Rectal smooth muscle tissue (tissue), 1 donor: Measurements from ENCODE around the gene MACROD2.

Experiments used
- H3K27ac ChIP-seq: one replicate; pipeline ENCODE4 v1.7.0; 2013; ENCODE audit warnings: low read depth, low read length, inconsistent platforms
- H3K27me3 ChIP-seq: one replicate; pipeline ENCODE4 v1.7.0; 2013; ENCODE audit warnings: low read length; ENCODE audit not compliant: control insufficient read depth, insufficient read depth
- H3K36me3 ChIP-seq: one replicate; pipeline ENCODE4 v1.7.0; 2013; ENCODE audit warnings: low read length; ENCODE audit not compliant: control insufficient read depth, insufficient read depth
- H3K4me1 ChIP-seq: one replicate; pipeline ENCODE4 v1.7.0; 2013; ENCODE audit warnings: low read length; ENCODE audit not compliant: control insufficient read depth, insufficient read depth
- H3K4me3 ChIP-seq: one replicate; pipeline ENCODE4 v1.7.0; 2013; ENCODE audit warnings: low read length
- H3K9ac ChIP-seq: one replicate; pipeline ENCODE4 v1.7.0; 2013; ENCODE audit warnings: low read length

The MACROD2 gene

DNA sequence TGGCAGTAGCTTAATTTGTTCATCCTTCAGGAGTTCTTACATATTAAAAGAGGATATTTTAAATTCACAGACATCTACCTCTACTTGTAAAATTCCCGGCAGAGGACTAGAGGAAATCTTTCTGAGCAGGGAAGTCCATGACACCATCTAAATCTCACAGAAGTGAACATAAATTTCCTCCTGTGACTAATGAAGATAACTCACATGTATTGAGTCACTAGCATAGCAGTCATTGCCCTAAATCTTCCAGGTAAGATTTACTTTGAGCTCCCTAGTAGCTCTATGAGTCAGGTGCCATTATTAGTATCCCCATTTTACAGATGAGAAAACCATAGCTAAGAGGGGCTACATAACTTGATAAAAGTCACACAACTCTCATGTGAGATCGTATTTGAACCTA, 1400.7 kb downstream of the MACROD2 start:
- Histone ChIP-seq H3K36me3 (no peaks in the 10 kb centered on the region), H3K9ac (no peak overlapping the region), H3K27ac (no peak overlapping the region), H3K4me1 (no peaks in the 10 kb centered on the region), H3K4me3 (no peak overlapping the region), H3K27me3 (no peaks in the 10 kb centered on the region)

- Histone ChIP-seq H3K27ac (no peak overlapping the region), H3K4me1 (no peaks in the 10 kb centered on the region), H3K4me3 (no peak overlapping the region), H3K9ac (no peak overlapping the region), H3K36me3 (no peaks in the 10 kb centered on the region), H3K27me3 (no peaks in the 10 kb centered on the region)
These were observed 1401.6 kb downstream of the MACROD2 start for GRCh38 chr20:15396900-15397299.

DNA sequence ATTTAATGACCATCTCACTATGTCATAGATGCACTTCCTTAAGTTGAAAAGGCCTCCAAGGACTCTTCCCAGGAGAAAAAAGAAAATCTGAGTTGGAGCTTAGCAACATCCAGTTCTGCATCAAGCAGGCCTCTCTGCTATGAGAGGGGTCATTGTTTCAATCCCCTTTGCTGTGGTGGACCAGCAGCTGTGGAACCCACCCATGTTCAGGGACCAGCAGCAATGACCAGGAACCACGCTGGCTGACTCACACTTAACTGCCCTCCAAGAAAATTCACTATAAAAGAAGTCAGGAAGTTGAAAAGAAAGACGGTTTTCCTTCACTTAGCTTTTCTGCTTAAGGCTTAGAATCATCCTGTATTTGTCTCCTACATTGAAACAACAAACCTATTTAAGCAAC, 1404.5 kb downstream of the MACROD2 start:
- H3K27me3 ChIP-seq = no peaks in the 10 kb centered on the region
- no peaks in the 10 kb centered on the region for H3K36me3 ChIP-seq
- no peak overlapping the region for H3K27ac ChIP-seq
- H3K4me1 ChIP-seq = no peaks in the 10 kb centered on the region
- H3K9ac ChIP-seq = no peak overlapping the region
- H3K4me3 ChIP-seq = no peak overlapping the region

GRCh38 chr20:15406072-15406471, 1410.8 kb downstream of the MACROD2 start:
- Histone ChIP-seq H3K36me3 (no peaks in the 10 kb centered on the region), H3K27ac (no peak overlapping the region), H3K9ac (no peak overlapping the region), H3K4me3 (no peak overlapping the region), H3K27me3 (no peaks in the 10 kb centered on the region), H3K4me1 (no peaks in the 10 kb centered on the region)

DNA sequence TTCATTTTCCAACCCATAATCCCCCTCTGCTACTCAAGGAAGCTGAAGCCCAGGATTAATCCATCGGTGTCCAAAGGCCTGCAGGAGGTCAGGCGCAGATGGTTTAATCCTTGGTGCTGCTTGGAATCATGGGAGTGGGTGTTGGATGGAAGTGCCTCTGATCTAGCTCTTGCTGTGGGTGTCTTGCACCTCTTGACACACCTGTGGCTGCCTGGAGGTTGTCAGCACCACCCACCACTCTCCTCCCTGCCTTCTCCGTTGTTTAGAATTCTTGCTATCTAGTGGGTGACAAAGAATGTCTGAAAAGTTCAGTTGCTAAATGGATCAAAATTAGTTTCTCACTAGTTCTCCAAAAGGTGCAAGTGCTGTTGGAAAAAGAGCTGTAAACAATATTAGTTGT, 1416.5 kb downstream of the MACROD2 start:
- H3K27ac ChIP-seq = no peak overlapping the region
- H3K36me3 ChIP-seq = no peaks in the 10 kb centered on the region
- no peak overlapping the region for H3K4me3 ChIP-seq
- no peak overlapping the region for H3K9ac ChIP-seq
- no peaks in the 10 kb centered on the region for H3K4me1 ChIP-seq
- no peaks in the 10 kb centered on the region for H3K27me3 ChIP-seq

DNA sequence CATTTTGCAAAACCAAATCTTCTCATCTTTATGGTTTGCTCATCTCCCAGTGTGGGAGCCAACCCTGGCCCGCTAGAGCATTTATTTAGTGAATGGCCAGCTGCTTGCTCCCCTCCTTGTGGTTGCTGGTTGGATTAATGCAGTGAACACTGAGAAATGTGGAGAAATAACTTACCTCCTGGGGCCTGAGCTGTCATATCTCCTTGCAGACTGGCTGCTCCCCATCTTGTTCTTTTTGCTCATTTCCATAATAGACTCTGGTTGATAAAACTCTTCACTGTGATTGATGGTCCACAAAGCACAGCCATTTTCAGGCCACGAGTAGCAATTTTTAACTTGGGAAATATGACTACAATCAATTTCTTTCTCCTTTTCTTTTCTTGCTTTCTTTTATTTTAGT, 1420.6 kb downstream of the MACROD2 start:
- Histone ChIP-seq H3K27ac (no peak overlapping the region), H3K4me1 (no peaks in the 10 kb centered on the region), H3K36me3 (no peaks in the 10 kb centered on the region), H3K27me3 (no peaks in the 10 kb centered on the region), H3K4me3 (no peak overlapping the region), H3K9ac (no peak overlapping the region)

DNA sequence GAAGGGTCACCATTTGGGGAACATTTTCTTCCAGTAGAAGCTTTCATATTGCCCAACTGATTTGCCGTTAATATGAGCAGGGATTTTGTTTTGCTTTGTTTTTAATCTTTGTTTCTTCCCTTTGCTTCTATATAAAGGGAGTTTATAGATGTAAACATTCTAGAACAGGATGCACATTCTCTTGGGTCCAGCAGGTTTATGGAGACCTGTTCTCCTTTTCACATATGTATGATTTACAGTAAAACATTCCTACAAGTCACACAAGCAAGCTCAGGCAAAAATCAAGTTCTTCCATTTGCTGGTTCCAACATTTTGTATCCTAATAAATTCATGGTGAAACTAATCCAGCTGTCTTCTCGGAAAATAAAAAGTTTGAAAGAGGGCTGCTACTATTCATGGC, 1424.5 kb downstream of the MACROD2 start:
- no peak overlapping the region for H3K9ac ChIP-seq
- no peak overlapping the region for H3K27ac ChIP-seq
- no peaks in the 10 kb centered on the region for H3K4me1 ChIP-seq
- H3K4me3 ChIP-seq = no peak overlapping the region
- H3K36me3 ChIP-seq = no peaks in the 10 kb centered on the region
- H3K27me3 ChIP-seq = no peaks in the 10 kb centered on the region

DNA sequence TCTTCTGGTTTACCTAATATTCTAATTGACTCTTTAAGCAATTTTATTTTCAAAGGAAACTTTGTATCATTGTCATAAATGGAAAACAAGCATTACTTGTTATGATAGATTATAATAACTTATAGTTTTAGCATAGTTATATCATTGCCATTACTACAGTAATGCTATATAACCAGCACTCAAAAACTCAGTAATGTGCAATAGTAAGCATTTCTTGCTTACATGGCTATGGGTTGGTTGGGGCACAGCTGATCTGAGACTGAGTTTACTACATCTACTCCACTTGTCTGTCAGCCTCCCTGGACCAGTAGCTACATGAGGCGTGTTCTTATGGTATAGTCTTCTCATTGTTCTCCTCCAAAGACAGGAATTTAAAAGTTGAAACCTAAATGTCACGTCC, 1427.7 kb downstream of the MACROD2 start:
- H3K27me3 ChIP-seq = no peaks in the 10 kb centered on the region
- H3K27ac ChIP-seq = no peak overlapping the region
- no peak overlapping the region for H3K9ac ChIP-seq
- H3K36me3 ChIP-seq = no peaks in the 10 kb centered on the region
- H3K4me1 ChIP-seq = no peaks in the 10 kb centered on the region
- H3K4me3 ChIP-seq = no peak overlapping the region

DNA sequence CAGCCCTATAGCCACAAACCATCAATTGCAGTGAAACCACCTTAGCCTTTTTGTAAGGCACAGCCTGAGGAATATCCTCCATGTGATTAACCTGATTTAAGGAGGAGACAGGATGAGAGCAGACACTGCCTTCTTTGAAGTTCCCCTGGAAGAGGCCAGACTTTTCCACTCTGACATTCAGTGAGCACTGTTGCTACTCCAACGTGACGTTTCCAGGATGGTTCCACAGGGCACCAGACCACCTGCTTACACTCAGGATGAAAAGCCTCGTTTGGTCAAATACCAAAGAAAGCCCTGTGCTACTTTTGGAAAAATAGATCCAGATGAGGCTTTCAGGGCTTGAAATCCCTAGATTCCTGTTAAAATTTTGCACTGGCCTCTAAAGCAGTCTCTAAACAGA, 1444.2 kb downstream of the MACROD2 start:
- no peaks in the 10 kb centered on the region for H3K4me1 ChIP-seq
- no peaks in the 10 kb centered on the region for H3K27me3 ChIP-seq
- H3K9ac ChIP-seq = no peak overlapping the region
- H3K4me3 ChIP-seq = no peak overlapping the region
- no peak overlapping the region for H3K27ac ChIP-seq
- no peaks in the 10 kb centered on the region for H3K36me3 ChIP-seq

DNA sequence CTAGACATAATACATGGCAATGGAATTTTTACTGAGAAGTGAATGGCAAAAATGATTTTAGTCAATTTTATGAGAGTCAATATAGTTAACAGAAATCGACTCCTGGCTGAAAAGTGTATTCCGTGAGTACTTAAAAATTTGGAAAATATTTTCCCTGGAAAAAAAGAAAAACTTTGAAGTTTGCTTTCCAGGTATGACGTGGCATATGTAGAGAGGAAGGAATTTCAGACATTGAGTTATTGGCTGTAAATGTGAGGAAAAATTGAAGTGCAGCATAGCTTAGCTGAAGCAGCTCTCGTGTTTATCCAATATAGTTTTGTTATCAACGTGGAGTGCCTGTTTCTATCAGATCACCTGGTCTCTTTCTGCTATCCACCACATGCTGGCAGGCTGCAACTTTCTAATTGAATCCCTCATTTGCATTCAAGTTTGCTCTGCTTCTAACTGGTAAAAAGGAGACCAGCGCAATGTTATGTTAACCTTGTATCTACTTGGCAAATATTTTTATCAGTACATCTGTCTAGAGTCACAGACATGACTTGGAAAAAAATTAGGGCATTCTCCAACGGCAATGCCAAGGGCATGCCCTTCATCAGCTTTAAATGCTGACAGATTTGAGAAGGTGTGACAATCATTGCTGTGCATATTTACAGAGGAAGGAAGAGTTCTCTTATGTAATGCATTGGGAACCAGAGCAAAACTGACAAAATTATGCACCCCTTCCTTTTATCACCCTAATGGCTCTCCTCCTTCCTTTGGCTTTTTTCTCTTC, 1444.9 kb downstream of the MACROD2 start:
- Histone ChIP-seq H3K4me1 (no peaks in the 10 kb centered on the region), H3K4me3 (no peak overlapping the region), H3K9ac (no peak overlapping the region), H3K36me3 (no peaks in the 10 kb centered on the region), H3K27me3 (no peaks in the 10 kb centered on the region), H3K27ac (no peak overlapping the region)

DNA sequence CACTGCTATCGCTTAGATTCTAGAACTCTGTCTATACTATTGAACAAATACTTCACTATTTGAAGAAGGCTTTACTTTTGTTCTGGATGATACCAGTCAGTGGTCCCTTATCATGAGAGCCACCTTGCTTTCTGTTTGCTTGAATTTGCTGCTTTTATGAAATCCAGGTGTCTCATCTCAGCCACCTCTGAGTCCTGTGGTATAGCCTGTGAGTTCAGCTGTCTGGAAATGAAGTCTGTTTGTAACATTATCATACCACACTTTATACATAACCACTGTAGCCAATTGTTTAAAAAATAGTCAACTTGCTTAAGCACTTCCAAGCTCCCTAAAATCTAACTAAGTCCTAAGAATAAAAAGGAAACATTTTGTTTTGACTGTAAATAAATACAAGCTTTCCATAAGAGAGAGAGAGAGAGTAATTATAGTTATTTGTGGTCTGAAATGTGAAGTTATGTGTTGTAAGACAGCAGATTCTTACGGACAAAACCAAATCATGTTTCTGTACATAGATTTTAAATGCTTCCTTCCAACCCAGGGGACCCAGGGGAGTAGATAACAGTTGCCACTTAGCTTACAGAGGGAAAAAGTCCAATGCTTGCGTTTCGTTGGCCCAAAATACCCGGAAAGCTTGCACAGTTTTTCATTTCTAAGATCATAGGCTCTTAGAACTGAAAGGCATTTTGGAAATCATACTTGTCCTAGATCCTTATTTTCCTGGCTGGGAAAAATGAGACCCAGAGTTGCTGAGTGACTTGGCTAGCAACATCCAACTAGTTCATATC, 1449.9 kb downstream of the MACROD2 start:
- Histone ChIP-seq H3K9ac (no peak overlapping the region), H3K27me3 (no peaks in the 10 kb centered on the region), H3K4me1 (no peaks in the 10 kb centered on the region), H3K4me3 (no peak overlapping the region), H3K36me3 (no peaks in the 10 kb centered on the region), H3K27ac (no peak overlapping the region)

GRCh38 chr20:15446373-15446772, 1451.1 kb downstream of the MACROD2 start:
- no peaks in the 10 kb centered on the region for H3K36me3 ChIP-seq
- no peak overlapping the region for H3K27ac ChIP-seq
- no peak overlapping the region for H3K4me3 ChIP-seq
- no peaks in the 10 kb centered on the region for H3K4me1 ChIP-seq
- no peak overlapping the region for H3K9ac ChIP-seq
- no peaks in the 10 kb centered on the region for H3K27me3 ChIP-seq

GRCh38 chr20:15447549-15447948, 1452.2 kb downstream of the MACROD2 start:
- H3K4me1 ChIP-seq = no peaks in the 10 kb centered on the region
- H3K36me3 ChIP-seq = no peaks in the 10 kb centered on the region
- H3K27ac ChIP-seq = no peak overlapping the region
- no peak overlapping the region for H3K9ac ChIP-seq
- no peaks in the 10 kb centered on the region for H3K27me3 ChIP-seq
- H3K4me3 ChIP-seq = no peak overlapping the region
